ENCODE measurements around the gene KRT35. TPM values are rescaled to one million over a fixed set of nuclear protein-coding genes. Genes with fewer than 3 reads are reported as not detected.

Gene KRT35
- total RNA-seq, 2 experiments from 2014 or later = not detected

DNA sequence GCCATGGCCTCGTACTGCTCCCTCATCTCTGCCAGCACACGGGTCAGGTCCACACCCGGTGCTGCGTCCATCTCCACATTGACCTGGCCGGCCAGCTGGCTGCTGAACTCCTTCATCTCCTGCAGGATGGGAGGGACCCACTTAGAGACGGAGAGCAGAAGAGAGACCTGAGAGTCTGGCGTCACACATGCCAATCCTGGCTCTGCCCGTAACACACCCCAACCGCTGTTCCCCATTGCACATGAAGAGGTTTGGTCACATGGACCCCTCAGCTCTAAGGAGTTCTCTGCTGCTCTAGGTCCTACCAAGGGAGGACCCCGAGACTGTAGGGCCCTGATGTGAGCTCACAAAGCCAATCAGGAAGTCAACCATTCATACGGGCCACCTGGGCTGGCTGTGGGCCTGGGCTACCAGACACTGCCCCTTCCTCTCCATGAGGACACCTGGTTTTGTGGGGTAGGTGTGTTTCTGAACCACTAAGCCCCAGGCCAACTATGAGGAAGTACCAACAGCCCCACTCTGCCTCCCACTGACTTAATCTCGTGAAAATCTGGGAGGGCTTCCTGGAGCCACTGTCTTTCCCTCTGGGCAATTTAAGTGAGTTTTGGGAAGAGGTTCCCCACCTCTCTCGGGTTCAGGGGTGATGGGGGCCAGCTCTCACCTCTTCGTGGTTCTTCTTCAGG, 35.3 kb upstream of the KRT35 start:
- Histone ChIP-seq H3K4me3 (ENCODE audit: low read length) (no peak overlapping the region), H3K27ac (ENCODE audit: low read depth in 1 of 2, low read length in 2 of 2) (no peak overlapping the region), H3K27me3 (ENCODE audit: control insufficient read depth in 1 of 2, insufficient read depth in 2 of 2, low read length in 2 of 2) (peaks cover 0 to 5% of the 10 kb centered on the region in 2 experiments), H3K36me3 (ENCODE audit: insufficient read depth, low read length) (no peaks in the 10 kb centered on the region), H3K4me1 (ENCODE audit: insufficient read depth, low read length) (no peaks in the 10 kb centered on the region), H3K9me3 (ENCODE audit: control insufficient read depth in 1 of 2, insufficient read depth in 1 of 2, low read length in 2 of 2) (no peaks in the 10 kb centered on the region)
- DNase-seq (no peak), ATAC-seq (ENCODE audit: poor library complexity) (no peak)
- intact Hi-C loops (cut with DNase I, micrococcal nuclease) = no loop called here
- H3K4me3 Mint-ChIP-seq = no peak overlapping the region
- ChIA-PET POLR2A (interaction anchor here (0.5 kb wide), 1 partner anchor 21 kb away, joined by 3 read pairs; no protein-coding TSS in a partner anchor), CTCF (no interaction called here)
- H3K27ac Mint-ChIP-seq = no peak overlapping the region
- peaks cover 6% of the 10 kb centered on the region for H3K27me3 Mint-ChIP-seq
- no peaks in the 10 kb centered on the region for H3K4me1 Mint-ChIP-seq (ENCODE audit: low read depth)
- no peaks in the 10 kb centered on the region for H3K9me3 Mint-ChIP-seq
- TF ChIP-seq, protein P1, sequence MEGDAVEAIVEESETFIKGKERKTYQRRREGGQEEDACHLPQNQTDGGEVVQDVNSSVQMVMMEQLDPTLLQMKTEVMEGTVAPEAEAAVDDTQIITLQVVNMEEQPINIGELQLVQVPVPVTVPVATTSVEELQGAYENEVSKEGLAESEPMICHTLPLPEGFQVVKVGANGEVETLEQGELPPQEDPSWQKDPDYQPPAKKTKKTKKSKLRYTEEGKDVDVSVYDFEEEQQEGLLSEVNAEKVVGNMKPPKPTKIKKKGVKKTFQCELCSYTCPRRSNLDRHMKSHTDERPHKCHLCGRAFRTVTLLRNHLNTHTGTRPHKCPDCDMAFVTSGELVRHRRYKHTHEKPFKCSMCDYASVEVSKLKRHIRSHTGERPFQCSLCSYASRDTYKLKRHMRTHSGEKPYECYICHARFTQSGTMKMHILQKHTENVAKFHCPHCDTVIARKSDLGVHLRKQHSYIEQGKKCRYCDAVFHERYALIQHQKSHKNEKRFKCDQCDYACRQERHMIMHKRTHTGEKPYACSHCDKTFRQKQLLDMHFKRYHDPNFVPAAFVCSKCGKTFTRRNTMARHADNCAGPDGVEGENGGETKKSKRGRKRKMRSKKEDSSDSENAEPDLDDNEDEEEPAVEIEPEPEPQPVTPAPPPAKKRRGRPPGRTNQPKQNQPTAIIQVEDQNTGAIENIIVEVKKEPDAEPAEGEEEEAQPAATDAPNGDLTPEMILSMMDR (IDR thresholded peaks at IDR 0.05) = no peak
- H3K36me3 Mint-ChIP-seq (ENCODE audit: low read depth) = no peaks in the 10 kb centered on the region

DNA sequence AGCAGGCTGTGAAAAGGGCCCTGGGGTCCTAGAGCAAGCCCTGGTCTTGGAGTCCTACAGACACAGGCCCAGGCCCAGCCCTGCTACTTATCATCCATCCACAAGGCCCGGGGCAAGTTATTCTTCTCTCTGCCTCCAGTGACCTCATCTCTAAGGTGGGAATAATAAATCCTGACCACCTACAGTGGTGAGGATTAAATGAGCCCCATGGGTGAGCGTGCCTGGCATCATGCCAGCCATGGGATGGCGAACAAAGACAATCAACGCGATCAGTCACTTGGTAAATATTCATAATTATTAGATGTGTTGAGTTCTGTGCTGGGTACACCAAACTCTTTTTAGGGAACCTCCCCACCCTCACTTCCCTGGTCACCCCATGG, 32.2 kb upstream of the KRT35 start:
- Histone ChIP-seq H3K4me1 (ENCODE audit: insufficient read depth, low read length) (no peaks in the 10 kb centered on the region), H3K27ac (ENCODE audit: low read depth in 1 of 2, low read length in 2 of 2) (no peak overlapping the region), H3K9me3 (ENCODE audit: control insufficient read depth in 1 of 2, insufficient read depth in 1 of 2, low read length in 2 of 2) (no peaks in the 10 kb centered on the region), H3K27me3 (ENCODE audit: control insufficient read depth in 1 of 2, insufficient read depth in 2 of 2, low read length in 2 of 2) (peaks cover 0 to 5% of the 10 kb centered on the region in 2 experiments), H3K4me3 (ENCODE audit: low read length) (no peak overlapping the region), H3K36me3 (ENCODE audit: insufficient read depth, low read length) (no peaks in the 10 kb centered on the region)
- peaks cover 6% of the 10 kb centered on the region for H3K27me3 Mint-ChIP-seq
- DNase-seq (no peak), ATAC-seq (ENCODE audit: poor library complexity) (no peak)
- H3K27ac Mint-ChIP-seq = no peak overlapping the region
- no peaks in the 10 kb centered on the region for H3K4me1 Mint-ChIP-seq (ENCODE audit: low read depth)
- intact Hi-C loops (cut with DNase I, micrococcal nuclease) = no loop called here
- POLR2A ChIA-PET = no interaction called here
- CTCF ChIA-PET = no interaction called here
- H3K4me3 Mint-ChIP-seq = no peak overlapping the region
- TF ChIP-seq, protein P1 (IDR thresholded peaks at IDR 0.05) = no peak
- H3K36me3 Mint-ChIP-seq (ENCODE audit: low read depth) = no peaks in the 10 kb centered on the region
- H3K9me3 Mint-ChIP-seq = no peaks in the 10 kb centered on the region

DNA sequence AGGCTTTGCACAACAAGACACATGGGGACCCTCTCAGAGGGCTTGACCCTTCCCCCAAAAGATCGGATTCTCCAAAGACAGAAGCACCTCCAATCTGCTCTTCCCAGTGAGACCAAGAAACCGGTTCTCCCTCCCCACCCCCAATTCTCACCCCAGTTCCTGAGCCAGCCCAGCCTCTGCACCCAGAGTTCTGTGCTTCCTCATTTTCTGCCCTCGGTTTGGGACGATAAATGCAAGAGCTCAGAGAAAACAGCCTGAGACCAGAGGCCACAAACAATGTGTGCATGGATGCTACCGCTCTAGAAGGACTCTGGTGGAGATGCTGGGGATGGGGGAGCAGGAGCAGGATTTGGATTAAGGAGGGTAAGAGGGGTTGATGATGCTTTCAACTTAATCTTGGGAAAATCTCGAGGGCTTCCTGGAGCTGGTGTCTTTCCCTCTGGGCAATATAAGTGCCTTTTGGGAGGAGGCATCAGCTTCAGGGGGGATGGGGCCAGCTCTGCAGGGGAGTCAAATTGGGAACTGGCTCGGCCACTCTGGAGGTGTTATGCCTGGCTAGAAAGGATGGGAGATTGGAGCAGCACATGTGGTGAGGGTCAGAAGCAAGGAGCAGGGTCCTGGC, 31.7 kb upstream of the KRT35 start:
- Histone ChIP-seq H3K9me3 (ENCODE audit: control insufficient read depth in 1 of 2, insufficient read depth in 1 of 2, low read length in 2 of 2) (no peaks in the 10 kb centered on the region), H3K4me1 (ENCODE audit: insufficient read depth, low read length) (no peaks in the 10 kb centered on the region), H3K36me3 (ENCODE audit: insufficient read depth, low read length) (no peaks in the 10 kb centered on the region), H3K27ac (ENCODE audit: low read depth in 1 of 2, low read length in 2 of 2) (no peak overlapping the region), H3K4me3 (ENCODE audit: low read length) (no peak overlapping the region), H3K27me3 (ENCODE audit: control insufficient read depth in 1 of 2, insufficient read depth in 2 of 2, low read length in 2 of 2) (peaks cover 0 to 5% of the 10 kb centered on the region in 2 experiments)
- no peaks in the 10 kb centered on the region for H3K36me3 Mint-ChIP-seq (ENCODE audit: low read depth)
- H3K27me3 Mint-ChIP-seq = peaks cover 6% of the 10 kb centered on the region
- TF ChIP-seq, protein P1 (IDR thresholded peaks at IDR 0.05) = no peak
- no peak overlapping the region for H3K27ac Mint-ChIP-seq
- H3K4me1 Mint-ChIP-seq (ENCODE audit: low read depth) = no peaks in the 10 kb centered on the region
- no peak for ATAC-seq (ENCODE audit: poor library complexity)
- no peaks in the 10 kb centered on the region for H3K9me3 Mint-ChIP-seq
- intact Hi-C loops (cut with DNase I, micrococcal nuclease) = no loop called here
- ChIA-PET POLR2A (no interaction called here), CTCF (no interaction called here)
- H3K4me3 Mint-ChIP-seq = no peak overlapping the region
- no peak for DNase-seq

All from CD4-positive, alpha-beta T cell (primary cell).